Tibial nerve (tissue), 4 donors: Measurements from ENCODE around the gene SRGAP3.

Source experiments
- EP300 ChIP-seq, 2 donors: sonication (generic); formaldehyde crosslinking; IDR thresholded peaks; one replicate each; pipeline ENCODE4 v1.6.1; 2017; ENCODE audit warnings: antibody characterized with exemption in 2 of 2, mild to moderate bottlenecking in 1 of 2
- POLR2A ChIP-seq, 2 donors: fragments of 450-650 bp; IDR thresholded peaks; one replicate each; pipeline ENCODE4 v1.6.1; 2017; ENCODE audit warnings: antibody characterized with exemption in 2 of 2, mild to moderate bottlenecking in 2 of 2, moderate library complexity in 2 of 2
- TF ChIP-seq, protein P1 (sequence below), 5 experiments: fragments of 200-600 bp in 3 of 5; fragments of 450-650 bp in 2 of 5; sonication (generic) in 3 of 5; IDR thresholded peaks; one replicate each; pipeline ENCODE4 v1.5.1; 2016 to 2019; ENCODE audit warnings: antibody characterized with exemption in 5 of 5, mild to moderate bottlenecking in 3 of 5, moderate library complexity in 2 of 5

DNA sequence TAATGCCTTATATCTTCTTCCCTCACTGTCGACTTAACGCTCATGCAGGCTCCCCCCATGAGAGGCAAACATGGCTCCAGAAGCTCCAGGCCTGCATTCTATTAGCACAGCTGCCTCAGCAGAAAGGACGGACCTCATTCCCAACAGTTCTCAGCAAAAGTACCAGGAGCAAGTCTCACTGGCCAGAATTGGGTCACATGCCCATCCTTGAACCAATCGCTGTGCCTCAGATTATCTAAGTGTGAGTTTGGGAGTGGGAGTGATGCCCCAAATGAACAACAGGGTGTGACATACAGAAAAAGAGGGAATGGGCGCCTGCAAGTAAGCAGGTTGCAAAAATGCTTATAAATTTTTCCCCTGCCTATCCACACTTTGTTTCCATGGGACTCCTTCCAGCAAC, 281.9 kb downstream of the SRGAP3 start:
- TF ChIP-seq, protein P1, sequence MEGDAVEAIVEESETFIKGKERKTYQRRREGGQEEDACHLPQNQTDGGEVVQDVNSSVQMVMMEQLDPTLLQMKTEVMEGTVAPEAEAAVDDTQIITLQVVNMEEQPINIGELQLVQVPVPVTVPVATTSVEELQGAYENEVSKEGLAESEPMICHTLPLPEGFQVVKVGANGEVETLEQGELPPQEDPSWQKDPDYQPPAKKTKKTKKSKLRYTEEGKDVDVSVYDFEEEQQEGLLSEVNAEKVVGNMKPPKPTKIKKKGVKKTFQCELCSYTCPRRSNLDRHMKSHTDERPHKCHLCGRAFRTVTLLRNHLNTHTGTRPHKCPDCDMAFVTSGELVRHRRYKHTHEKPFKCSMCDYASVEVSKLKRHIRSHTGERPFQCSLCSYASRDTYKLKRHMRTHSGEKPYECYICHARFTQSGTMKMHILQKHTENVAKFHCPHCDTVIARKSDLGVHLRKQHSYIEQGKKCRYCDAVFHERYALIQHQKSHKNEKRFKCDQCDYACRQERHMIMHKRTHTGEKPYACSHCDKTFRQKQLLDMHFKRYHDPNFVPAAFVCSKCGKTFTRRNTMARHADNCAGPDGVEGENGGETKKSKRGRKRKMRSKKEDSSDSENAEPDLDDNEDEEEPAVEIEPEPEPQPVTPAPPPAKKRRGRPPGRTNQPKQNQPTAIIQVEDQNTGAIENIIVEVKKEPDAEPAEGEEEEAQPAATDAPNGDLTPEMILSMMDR (IDR thresholded peaks at IDR 0.05) = no peak
- TF ChIP-seq POLR2A (IDR thresholded peaks at IDR 0.05) (no peak), EP300 (IDR thresholded peaks at IDR 0.05) (no peak)
